Stimulated activated effector memory CD8-positive, alpha-beta T cell treated with anti-CD3 and anti-CD28 coated beads, Interleukin-12 subunit alpha, Interleukin-12 subunit beta, amount 100 ng/mL, for 72 hours (primary cell): ENCODE measurements around the gene ZFYVE1.
A peak's percentile ranks its signal among the peaks of the same experiment; 100 is the strongest.
"Not testable (repeated sequence)": the region's sequence is repeated elsewhere in the genome, so short reads cannot be mapped to it uniquely, and the experiment has no call there.

ENCODE experiments used
- ATAC-seq: fragments of 150-1000 bp; cut with Tn5 transposase; 2 replicates; pipeline ENCODE4 v1.10.0; 2021
- DNase-seq, 2 donors: peaks; one replicate each; pipeline ENCODE4 v3.0.0; 2021 to 2022; ENCODE audit warnings: low spot score in 2 of 2
- H3K27ac Mint-ChIP-seq: one replicate; pipeline ENCODE4 v1.8.0; 2022; ENCODE audit warnings: mild to moderate bottlenecking, mixed read lengths
- H3K36me3 Mint-ChIP-seq: one replicate; pipeline ENCODE4 v1.8.0; 2022; ENCODE audit warnings: mild to moderate bottlenecking, mixed read lengths
- H3K4me1 Mint-ChIP-seq: one replicate; pipeline ENCODE4 v1.8.0; 2022; ENCODE audit warnings: mixed read lengths
- H3K4me3 Mint-ChIP-seq: one replicate; pipeline ENCODE4 v1.8.0; 2022; ENCODE audit warnings: mild to moderate bottlenecking, mixed read lengths
- H3K9me3 Mint-ChIP-seq: one replicate; pipeline ENCODE4 v1.8.0; 2022; ENCODE audit warnings: mixed read lengths

The ZFYVE1 gene, protein sequence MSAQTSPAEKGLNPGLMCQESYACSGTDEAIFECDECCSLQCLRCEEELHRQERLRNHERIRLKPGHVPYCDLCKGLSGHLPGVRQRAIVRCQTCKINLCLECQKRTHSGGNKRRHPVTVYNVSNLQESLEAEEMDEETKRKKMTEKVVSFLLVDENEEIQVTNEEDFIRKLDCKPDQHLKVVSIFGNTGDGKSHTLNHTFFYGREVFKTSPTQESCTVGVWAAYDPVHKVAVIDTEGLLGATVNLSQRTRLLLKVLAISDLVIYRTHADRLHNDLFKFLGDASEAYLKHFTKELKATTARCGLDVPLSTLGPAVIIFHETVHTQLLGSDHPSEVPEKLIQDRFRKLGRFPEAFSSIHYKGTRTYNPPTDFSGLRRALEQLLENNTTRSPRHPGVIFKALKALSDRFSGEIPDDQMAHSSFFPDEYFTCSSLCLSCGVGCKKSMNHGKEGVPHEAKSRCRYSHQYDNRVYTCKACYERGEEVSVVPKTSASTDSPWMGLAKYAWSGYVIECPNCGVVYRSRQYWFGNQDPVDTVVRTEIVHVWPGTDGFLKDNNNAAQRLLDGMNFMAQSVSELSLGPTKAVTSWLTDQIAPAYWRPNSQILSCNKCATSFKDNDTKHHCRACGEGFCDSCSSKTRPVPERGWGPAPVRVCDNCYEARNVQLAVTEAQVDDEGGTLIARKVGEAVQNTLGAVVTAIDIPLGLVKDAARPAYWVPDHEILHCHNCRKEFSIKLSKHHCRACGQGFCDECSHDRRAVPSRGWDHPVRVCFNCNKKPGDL

DNA sequence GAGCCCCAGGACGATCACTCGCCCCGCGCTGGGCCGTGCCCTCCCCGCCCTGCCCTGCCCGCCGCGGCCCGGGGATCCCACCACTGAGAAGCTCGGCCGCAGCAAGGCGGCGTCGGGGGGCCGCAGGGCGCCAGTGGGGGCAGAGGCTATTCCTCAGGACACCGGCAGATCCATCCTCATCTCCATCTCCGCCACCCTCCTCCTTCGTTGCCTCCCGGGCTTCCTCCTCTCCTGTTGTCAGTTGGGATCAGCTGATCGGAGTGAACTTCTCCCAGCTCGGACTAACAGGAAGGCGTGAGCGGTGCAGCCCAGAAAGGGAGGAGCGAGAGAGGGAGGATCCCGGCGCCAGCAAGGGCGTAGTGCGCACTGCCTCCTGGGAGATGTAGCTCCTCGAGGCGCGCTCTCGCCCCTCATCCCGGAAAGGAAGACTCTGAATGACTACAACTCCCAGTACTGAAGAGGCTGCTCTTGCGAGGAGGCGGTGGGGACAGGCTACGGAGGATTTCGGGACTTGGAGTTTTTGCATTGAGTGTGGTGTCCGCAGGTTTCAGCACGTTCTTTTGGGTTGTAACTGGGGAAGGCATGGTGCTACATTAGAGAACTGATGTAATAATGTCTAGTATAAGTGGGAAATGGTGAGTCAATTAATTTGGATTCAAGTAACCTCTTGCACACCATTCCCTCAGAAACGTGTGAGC is at the start of gene ZFYVE1:
Gene ZFYVE1 (minus strand): TSS at position 262 of the 698 bp plus-strand sequence. CDS start 2,598 bp downstream, outside the sequence.
- ATAC-seq: peak; percentile 99
- Mint-ChIP-seq H3K4me3 (peak within 1 kb of the TSS; percentile 85), H3K27ac (peak within 1 kb of the TSS; percentile 82), H3K4me1 (peaks cover 45% of the 10 kb centered on the region), H3K9me3 (no peaks in the 10 kb centered on the region), H3K36me3 (peaks cover 32% of the 10 kb centered on the region)
- peak; percentile 75 to 94 for DNase-seq

DNA sequence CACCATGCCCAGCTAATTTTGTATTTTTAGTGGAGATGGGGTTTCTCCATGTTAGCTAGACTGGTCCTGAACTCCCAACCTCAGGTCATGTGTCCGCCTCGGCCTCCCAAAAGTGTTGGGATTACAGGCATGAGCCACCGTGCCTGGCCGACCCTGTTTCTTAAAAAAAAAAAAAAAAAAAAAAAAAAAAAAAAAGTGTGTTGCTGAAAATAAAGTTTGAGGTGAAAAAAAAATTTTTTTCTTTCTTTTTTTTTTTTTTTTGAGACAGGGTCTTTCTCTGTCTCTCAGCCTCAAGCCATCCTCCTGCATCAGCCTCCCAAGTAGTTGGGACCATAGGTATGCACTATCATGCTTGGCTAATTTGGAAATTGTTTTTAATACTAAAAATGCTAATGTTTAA is 42.7 kb upstream of the ZFYVE1 start:
- H3K4me1 Mint-ChIP-seq: peaks cover 19% of the 10 kb centered on the region
- ATAC-seq (no peak), DNase-seq (no peak)
- no peaks in the 10 kb centered on the region for H3K9me3 Mint-ChIP-seq
- H3K36me3 Mint-ChIP-seq: peaks cover 100% of the 10 kb centered on the region
- H3K27ac Mint-ChIP-seq: no peak overlapping the region
- no peak overlapping the region for H3K4me3 Mint-ChIP-seq

DNA sequence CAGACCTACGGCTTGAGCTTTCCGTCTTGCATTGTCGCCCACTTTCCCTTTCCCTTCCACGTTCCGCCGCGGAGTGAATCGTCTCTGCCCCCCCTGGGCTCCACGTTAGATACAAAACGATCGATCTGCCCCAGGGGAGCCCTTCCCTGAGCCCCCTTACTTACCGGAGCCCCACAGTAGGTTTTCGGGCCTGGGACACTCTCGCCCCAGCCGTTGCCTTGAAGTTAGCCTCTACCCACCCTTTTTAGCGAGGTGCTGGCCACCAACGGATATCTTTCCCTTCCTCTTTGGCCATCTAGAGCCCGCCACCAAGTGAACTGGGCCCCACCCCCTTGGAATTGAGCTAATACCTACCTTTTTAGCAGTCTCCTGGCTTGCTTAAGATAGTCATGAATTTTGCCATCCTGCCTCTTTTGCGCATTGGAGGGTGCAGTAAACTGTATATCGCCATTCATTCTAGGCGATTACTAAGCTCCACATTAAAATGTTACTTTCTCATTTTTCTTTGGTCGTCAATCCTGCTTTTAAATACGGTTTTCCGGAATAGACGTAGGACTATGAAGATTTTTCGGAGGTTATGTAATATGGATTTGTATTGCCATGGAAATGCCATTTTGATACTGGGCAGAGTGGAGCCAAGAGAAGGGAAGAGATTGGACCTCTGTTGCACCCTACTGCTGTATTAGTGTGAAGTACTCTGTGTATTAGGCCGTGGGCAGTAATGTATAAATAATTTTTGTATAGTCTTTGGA is 32.2 kb upstream of the ZFYVE1 start:
- ATAC-seq (no peak), DNase-seq (peak in 1 of 2 donors; percentile 80)
- Mint-ChIP-seq H3K27ac (no peak overlapping the region), H3K36me3 (peaks cover 46% of the 10 kb centered on the region), H3K9me3 (no peaks in the 10 kb centered on the region), H3K4me1 (peaks cover 27% of the 10 kb centered on the region), H3K4me3 (no peak overlapping the region)

DNA sequence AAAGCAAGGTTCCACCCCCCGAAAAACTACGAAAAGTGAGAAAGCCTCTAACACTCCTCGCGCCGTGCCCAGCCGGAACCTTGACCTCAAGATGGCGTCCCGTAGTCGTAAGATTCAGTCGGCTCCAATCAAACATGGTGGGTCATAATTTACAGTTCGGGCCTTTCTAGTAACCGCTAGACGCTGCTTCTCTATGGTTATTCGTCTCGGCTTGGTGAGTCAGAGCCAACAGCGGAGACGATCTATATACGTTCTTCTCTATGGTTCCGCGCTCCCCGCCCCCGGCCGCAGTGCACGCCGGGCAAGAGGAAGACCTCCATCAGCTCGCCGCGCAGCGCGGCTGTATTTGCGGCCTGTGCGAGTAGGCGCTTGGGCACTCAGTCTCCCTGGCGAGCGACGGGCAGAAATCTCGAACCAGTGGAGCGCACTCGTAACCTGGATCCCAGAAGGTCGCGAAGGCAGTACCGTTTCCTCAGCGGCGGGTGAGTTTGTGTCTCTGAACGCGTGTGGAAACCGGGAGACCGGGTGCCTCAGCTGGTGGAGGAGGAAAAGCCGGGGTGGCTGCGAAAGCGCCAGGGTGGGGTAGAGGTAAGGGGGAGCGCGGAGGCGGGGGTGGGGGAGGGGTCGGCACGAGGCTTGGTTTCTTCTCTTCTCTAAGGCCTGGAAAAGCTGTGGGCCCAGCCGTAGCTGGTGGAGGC is 31.5 kb upstream of the ZFYVE1 start, which contains the start of gene RBM25:
Gene RBM25 (plus strand): TSS at position 311 of the 698 bp plus-strand sequence. CDS start 13,108 bp downstream, outside the sequence.
- peaks cover 39% of the 10 kb centered on the region for H3K36me3 Mint-ChIP-seq
- H3K4me1 Mint-ChIP-seq: peaks cover 19% of the 10 kb centered on the region
- peak; percentile 99 for ATAC-seq
- H3K9me3 Mint-ChIP-seq: no peaks in the 10 kb centered on the region
- no peak within 1 kb of the TSS for H3K4me3 Mint-ChIP-seq
- peak; percentile 85 to 96 for DNase-seq
- no peak within 1 kb of the TSS for H3K27ac Mint-ChIP-seq

DNA sequence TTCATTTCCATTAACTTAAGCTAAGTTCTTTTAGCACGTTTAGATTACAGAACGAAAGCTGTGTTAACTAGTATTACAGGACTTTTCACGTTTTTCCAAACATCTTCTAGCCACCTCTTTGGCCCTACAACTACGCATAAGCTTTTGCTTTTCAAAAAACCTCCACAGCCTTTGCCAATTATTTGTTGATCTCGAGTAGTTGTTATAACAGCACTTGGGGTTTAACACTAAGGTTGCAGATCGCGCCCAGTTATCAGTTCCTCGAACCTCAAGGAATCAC is 31.0 kb upstream of the ZFYVE1 start:
- H3K4me3 Mint-ChIP-seq: no peak overlapping the region
- H3K36me3 Mint-ChIP-seq: peaks cover 34% of the 10 kb centered on the region
- ATAC-seq (no peak), DNase-seq (no peak)
- H3K9me3 Mint-ChIP-seq: no peaks in the 10 kb centered on the region
- no peak overlapping the region for H3K27ac Mint-ChIP-seq
- peaks cover 16% of the 10 kb centered on the region for H3K4me1 Mint-ChIP-seq

DNA sequence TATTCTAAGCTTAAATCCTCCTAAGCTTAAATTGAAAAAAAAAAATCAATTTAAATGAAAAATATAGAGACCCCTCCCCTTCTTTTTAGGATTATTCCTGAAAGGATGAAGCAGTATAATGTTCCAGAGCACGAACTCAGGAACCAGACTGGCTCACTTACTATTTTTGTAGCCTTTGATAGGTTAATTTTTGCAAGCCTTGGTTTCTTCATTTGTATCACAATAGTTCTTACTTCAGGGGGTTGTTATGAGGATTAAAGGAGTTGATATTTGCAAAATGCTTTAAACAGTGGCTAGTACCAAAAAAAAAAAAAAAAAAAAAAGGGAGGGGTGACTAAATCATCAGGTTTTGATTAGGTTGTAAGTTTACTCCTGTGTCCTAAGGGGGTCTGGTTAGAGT is 28.3 kb upstream of the ZFYVE1 start:
- DNase-seq (no peak), ATAC-seq (no peak)
- Mint-ChIP-seq H3K36me3 (peaks cover 7% of the 10 kb centered on the region), H3K4me1 (no peaks in the 10 kb centered on the region), H3K9me3 (no peaks in the 10 kb centered on the region), H3K4me3 (no peak overlapping the region), H3K27ac (no peak overlapping the region)

DNA sequence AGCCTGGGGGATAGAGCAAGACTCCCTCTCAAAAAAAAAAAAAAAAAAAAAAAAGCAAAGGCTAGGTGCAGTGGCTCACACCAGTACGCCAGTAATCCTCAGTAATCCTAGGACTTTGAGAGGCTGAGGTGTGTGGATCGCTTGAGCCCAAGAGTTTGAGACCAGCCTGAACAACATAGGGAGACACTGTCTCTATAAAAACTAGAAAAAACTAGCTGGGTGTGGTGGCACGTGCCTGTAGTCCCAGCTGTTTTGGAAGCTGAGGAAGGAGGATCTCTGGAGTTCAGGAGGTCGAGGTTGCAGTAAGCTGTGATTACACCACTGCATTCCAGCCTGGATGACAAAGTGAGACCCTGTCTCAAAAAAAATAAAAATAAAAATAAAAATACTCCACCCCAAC is 22.5 kb upstream of the ZFYVE1 start:
- DNase-seq: no peak
- no peak for ATAC-seq
- Mint-ChIP-seq H3K36me3 (no peaks in the 10 kb centered on the region), H3K9me3 (no peaks in the 10 kb centered on the region), H3K27ac (no peak overlapping the region), H3K4me1 (no peaks in the 10 kb centered on the region), H3K4me3 (no peak overlapping the region)

DNA sequence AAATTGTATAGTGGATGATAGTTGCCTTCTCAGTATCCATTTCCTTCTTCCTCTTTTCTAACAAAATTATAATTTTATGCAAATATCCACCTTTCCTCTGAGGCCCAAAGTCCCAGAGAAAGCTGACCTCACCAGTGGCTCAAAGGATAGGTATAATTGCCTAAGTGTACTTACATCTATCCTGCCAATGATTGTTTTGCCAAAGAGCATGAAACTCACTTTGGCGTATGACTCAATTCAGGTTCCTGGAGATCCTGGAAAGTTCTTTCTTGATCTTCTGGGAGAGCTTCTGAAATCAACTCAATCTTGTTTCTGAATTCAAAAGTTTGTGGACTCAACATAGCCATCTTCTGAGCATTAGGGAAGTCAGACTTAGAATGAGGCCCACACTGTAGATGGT is 20.9 kb upstream of the ZFYVE1 start:
- Mint-ChIP-seq H3K36me3 (no peaks in the 10 kb centered on the region), H3K4me1 (no peaks in the 10 kb centered on the region), H3K27ac (no peak overlapping the region), H3K9me3 (no peaks in the 10 kb centered on the region), H3K4me3 (no peak overlapping the region)
- ATAC-seq: no peak
- no peak for DNase-seq

DNA sequence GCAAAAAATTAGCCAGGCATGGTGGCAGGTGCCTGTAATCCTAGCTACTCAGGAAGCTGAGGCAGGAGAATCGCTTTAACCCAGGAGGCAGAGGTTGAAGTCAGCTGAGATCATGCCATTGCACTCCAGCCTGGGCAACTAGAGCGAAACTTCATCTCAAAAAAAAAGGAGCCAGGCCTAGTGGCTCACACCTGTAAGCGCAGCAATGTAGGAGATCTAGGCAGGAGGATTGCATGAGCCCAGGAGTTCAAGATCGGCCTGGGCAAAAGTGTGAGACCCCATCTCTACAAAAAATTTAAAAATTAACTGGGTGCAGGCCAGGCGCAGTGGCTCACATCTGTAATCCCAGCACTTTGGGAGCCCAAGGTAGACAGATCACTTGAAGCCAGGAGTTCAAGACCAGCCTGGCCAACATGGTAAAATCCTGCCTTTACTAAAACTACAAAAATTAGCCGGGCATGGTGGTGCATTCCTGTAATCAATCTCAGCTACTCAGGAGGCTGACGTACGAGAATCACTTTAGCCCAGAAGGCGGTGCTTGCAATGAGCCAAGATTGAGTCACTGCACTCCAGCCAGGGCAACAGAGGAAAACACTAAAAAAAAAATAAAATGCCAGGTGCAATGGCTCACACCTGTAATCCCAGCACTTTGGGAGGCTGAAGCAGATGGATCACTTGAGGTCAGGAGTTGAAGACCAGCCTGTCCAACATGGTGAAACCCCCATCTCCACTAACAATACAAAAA is 10.0 kb upstream of the ZFYVE1 start:
- H3K4me3 Mint-ChIP-seq, H3K4me1 Mint-ChIP-seq, H3K9me3 Mint-ChIP-seq, H3K27ac Mint-ChIP-seq, H3K36me3 Mint-ChIP-seq, DNase-seq, ATAC-seq: not testable (repeated sequence)

DNA sequence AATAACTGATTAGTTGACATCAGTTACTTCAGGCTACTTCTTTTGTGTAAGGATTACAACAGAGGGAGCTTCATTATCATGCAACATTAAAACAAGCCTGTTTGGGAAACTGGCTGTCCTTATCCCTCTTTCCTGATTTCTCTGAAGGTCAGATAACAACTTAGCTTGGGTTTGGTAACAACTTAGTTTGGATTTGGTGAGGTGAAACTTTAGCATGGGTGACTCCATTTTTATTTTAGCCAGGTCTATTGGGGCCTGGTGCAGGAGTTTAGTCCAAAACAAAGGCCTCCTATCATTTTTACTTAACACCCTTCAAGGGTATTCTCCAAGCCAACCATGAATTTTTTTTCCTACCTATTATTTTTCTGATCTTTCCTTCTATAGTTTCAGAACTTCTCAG is 1.1 kb upstream of the ZFYVE1 start:
- no peak for DNase-seq

DNA sequence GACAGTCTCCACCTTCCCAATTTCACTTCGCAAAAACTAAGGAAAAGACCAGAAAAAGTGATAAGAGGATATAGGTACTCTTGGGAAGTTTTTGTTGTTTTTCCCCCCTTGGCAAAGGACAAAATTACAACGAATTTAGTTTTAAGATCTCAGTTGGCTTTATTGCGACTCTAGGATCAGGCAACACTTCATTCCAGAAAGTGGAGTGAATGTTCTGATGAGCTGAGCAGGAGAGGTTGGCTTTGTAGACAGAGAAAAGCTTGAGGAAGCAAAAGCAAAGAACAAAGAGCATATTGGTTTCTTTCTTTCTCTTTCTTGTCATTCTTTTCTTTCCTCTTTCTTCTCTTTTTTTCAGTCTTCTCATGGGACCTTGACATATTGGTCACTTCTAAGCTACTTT is 640 bp upstream of the ZFYVE1 start:
- Mint-ChIP-seq H3K4me1 (peaks cover 41% of the 10 kb centered on the region), H3K4me3 (peak overlapping the region; percentile 85), H3K27ac (peak overlapping the region; percentile 82), H3K36me3 (peaks cover 27% of the 10 kb centered on the region), H3K9me3 (no peaks in the 10 kb centered on the region)
- no peak for DNase-seq
- ATAC-seq: no peak

More for the DNA sequence above, 1.1 kb upstream of the ZFYVE1 start:
- ATAC-seq: no peak
- Mint-ChIP-seq H3K27ac (no peak overlapping the region), H3K9me3 (no peaks in the 10 kb centered on the region), H3K36me3 (peaks cover 22% of the 10 kb centered on the region), H3K4me3 (peak overlapping the region; percentile 85), H3K4me1 (peaks cover 36% of the 10 kb centered on the region)

DNA sequence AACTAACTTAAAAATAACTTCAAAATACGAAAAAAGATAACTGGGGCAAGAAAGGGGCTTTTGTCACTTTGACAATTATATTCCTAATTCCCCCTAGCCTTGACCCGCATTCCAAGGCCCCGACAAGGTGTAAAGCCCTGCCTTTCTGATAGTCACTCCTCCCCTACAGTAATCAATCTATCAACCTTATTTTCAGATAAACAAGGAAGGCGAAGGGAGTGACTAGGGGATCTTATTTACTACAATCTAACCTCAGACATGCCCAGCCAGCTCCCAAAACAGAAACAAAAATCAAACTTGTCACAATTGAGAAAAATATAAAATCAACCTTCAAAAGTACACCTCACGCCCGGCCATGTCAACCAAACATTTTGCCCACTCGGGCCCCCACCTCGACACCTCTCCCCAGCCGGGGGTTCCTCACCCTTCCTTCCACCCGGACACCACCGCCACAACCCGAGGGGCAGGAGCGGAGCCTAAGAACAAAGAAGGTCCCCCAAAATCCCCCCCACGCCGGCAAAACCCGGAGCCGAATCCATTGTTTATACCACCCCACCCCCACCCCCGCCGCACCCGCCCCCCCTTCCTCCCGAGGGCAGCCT is 562 bp downstream of the ZFYVE1 start:
- Mint-ChIP-seq H3K4me1 (peaks cover 51% of the 10 kb centered on the region), H3K9me3 (no peaks in the 10 kb centered on the region), H3K27ac (peak overlapping the region; percentile 82), H3K4me3 (peak overlapping the region; percentile 85), H3K36me3 (peaks cover 39% of the 10 kb centered on the region)
- DNase-seq: no peak
- ATAC-seq: no peak

DNA sequence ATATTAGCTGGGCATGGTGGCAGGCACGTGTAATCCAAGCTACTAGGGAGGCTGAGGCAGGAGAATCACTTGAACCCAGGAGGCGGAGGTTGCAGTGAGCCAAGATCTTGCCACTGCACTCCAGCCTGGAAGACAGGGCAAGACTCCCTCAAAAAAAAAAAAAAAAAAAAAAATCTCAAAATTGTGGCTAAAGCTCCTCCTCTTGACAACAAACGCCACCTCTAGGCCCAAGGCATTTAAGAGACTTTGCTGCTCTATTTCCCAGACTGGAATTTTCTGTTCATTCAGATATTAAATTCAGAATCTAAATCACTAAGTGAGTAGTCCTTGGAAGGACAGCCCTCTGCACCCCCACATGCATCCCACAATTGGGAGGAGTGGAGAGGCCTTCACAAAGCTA is 1.4 kb downstream of the ZFYVE1 start:
- ATAC-seq: no peak
- H3K4me1 Mint-ChIP-seq: peaks cover 51% of the 10 kb centered on the region
- peak overlapping the region; percentile 85 for H3K4me3 Mint-ChIP-seq
- H3K9me3 Mint-ChIP-seq: no peaks in the 10 kb centered on the region
- peaks cover 40% of the 10 kb centered on the region for H3K36me3 Mint-ChIP-seq
- peak overlapping the region; percentile 82 for H3K27ac Mint-ChIP-seq
- no peak for DNase-seq
